IPS-15b (cell line): Measurements from ENCODE around the gene SESN1.

Experiments used
- H3K27me3 ChIP-seq: one replicate; pipeline ENCODE4 v1.6.1; 2013; ENCODE audit warnings: low read length; ENCODE audit not compliant: control insufficient read depth, insufficient read depth
- H3K36me3 ChIP-seq: one replicate; pipeline ENCODE4 v1.6.1; 2013; ENCODE audit warnings: low read length; ENCODE audit not compliant: control insufficient read depth, insufficient read depth
- H3K4me1 ChIP-seq: one replicate; pipeline ENCODE4 v1.6.1; 2013; ENCODE audit warnings: mild to moderate bottlenecking, low read length; ENCODE audit not compliant: control insufficient read depth, insufficient read depth
- H3K4me3 ChIP-seq: one replicate; pipeline ENCODE4 v1.5.1; 2013; ENCODE audit warnings: low read depth, low read length
- H3K9ac ChIP-seq: one replicate; pipeline ENCODE4 v1.6.1; 2013; ENCODE audit warnings: low read depth, mild to moderate bottlenecking, low read length
- H3K9me3 ChIP-seq: one replicate; pipeline ENCODE4 v1.6.1; 2013; ENCODE audit warnings: mild to moderate bottlenecking, low read length; ENCODE audit not compliant: control insufficient read depth, insufficient read depth

Gene SESN1

GRCh38 chr6:109075934-109076333, 18.7 kb downstream of the SESN1 start:
- Histone ChIP-seq H3K9me3 (no peaks in the 10 kb centered on the region), H3K36me3 (no peaks in the 10 kb centered on the region), H3K9ac (no peak overlapping the region), H3K4me1 (peaks cover 3% of the 10 kb centered on the region), H3K4me3 (no peak overlapping the region), H3K27me3 (no peaks in the 10 kb centered on the region)

GRCh38 chr6:109074133-109074415, 20.6 kb downstream of the SESN1 start:
- H3K4me1 ChIP-seq, result peaks cover 3% of the 10 kb centered on the region
- no peaks in the 10 kb centered on the region for H3K9me3 ChIP-seq
- H3K36me3 ChIP-seq, result no peaks in the 10 kb centered on the region
- H3K27me3 ChIP-seq, result no peaks in the 10 kb centered on the region
- no peak overlapping the region for H3K4me3 ChIP-seq
- no peak overlapping the region for H3K9ac ChIP-seq

GRCh38 chr6:109073344-109074132, 21.1 kb downstream of the SESN1 start:
- H3K9me3 ChIP-seq, result no peaks in the 10 kb centered on the region
- no peak overlapping the region for H3K9ac ChIP-seq
- H3K36me3 ChIP-seq, result no peaks in the 10 kb centered on the region
- peaks cover 3% of the 10 kb centered on the region for H3K4me1 ChIP-seq
- no peaks in the 10 kb centered on the region for H3K27me3 ChIP-seq
- no peak overlapping the region for H3K4me3 ChIP-seq

- H3K4me1 ChIP-seq, result peaks cover 3% of the 10 kb centered on the region
- no peaks in the 10 kb centered on the region for H3K9me3 ChIP-seq
- no peaks in the 10 kb centered on the region for H3K36me3 ChIP-seq
- no peak overlapping the region for H3K9ac ChIP-seq
- no peak overlapping the region for H3K4me3 ChIP-seq
- H3K27me3 ChIP-seq, result no peaks in the 10 kb centered on the region
Observed at GRCh38 chr6:109071125-109071917, 23.3 kb downstream of the SESN1 start.

GRCh38 chr6:109069746-109070145, 24.9 kb downstream of the SESN1 start:
- Histone ChIP-seq H3K4me3 (no peak overlapping the region), H3K9ac (no peak overlapping the region)

GRCh38 chr6:109062767-109063352, 31.8 kb downstream of the SESN1 start:
- Histone ChIP-seq H3K4me1 (peaks cover 6% of the 10 kb centered on the region), H3K9ac (no peak overlapping the region), H3K4me3 (no peak overlapping the region), H3K27me3 (no peaks in the 10 kb centered on the region), H3K36me3 (no peaks in the 10 kb centered on the region), H3K9me3 (no peaks in the 10 kb centered on the region)

More at GRCh38 chr6:109069746-109070145, 24.9 kb downstream of the SESN1 start:
- no peaks in the 10 kb centered on the region for H3K9me3 ChIP-seq
- peaks cover 3% of the 10 kb centered on the region for H3K4me1 ChIP-seq
- H3K36me3 ChIP-seq, result no peaks in the 10 kb centered on the region
- no peaks in the 10 kb centered on the region for H3K27me3 ChIP-seq

GRCh38 chr6:109062216-109062615, 32.4 kb downstream of the SESN1 start:
- Histone ChIP-seq H3K27me3 (no peaks in the 10 kb centered on the region), H3K4me3 (no peak overlapping the region), H3K36me3 (no peaks in the 10 kb centered on the region), H3K9me3 (no peaks in the 10 kb centered on the region), H3K9ac (no peak overlapping the region), H3K4me1 (peaks cover 6% of the 10 kb centered on the region)

- no peak overlapping the region for H3K9ac ChIP-seq
- H3K9me3 ChIP-seq, result no peaks in the 10 kb centered on the region
- H3K4me1 ChIP-seq, result peaks cover 6% of the 10 kb centered on the region
- H3K36me3 ChIP-seq, result no peaks in the 10 kb centered on the region
- H3K27me3 ChIP-seq, result no peaks in the 10 kb centered on the region
- H3K4me3 ChIP-seq, result no peak overlapping the region
Observed at GRCh38 chr6:109060571-109060970, 34.1 kb downstream of the SESN1 start.

GRCh38 chr6:109059571-109060021, 35.0 kb downstream of the SESN1 start:
- no peaks in the 10 kb centered on the region for H3K9me3 ChIP-seq
- no peak overlapping the region for H3K4me3 ChIP-seq
- peaks cover 6% of the 10 kb centered on the region for H3K4me1 ChIP-seq
- H3K36me3 ChIP-seq, result no peaks in the 10 kb centered on the region
- no peaks in the 10 kb centered on the region for H3K27me3 ChIP-seq
- no peak overlapping the region for H3K9ac ChIP-seq

- no peak overlapping the region for H3K4me3 ChIP-seq
- no peaks in the 10 kb centered on the region for H3K9me3 ChIP-seq
- H3K27me3 ChIP-seq, result no peaks in the 10 kb centered on the region
- peaks cover 6% of the 10 kb centered on the region for H3K4me1 ChIP-seq
- H3K9ac ChIP-seq, result no peak overlapping the region
- no peaks in the 10 kb centered on the region for H3K36me3 ChIP-seq
Observed at GRCh38 chr6:109059153-109059552, 35.5 kb downstream of the SESN1 start.

- Histone ChIP-seq H3K9ac (no peak overlapping the region), H3K4me1 (peaks cover 6% of the 10 kb centered on the region), H3K4me3 (no peak overlapping the region), H3K27me3 (no peaks in the 10 kb centered on the region), H3K36me3 (no peaks in the 10 kb centered on the region), H3K9me3 (no peaks in the 10 kb centered on the region)
Observed at GRCh38 chr6:109058620-109059019, 36.0 kb downstream of the SESN1 start.

GRCh38 chr6:109056661-109057060, 38.0 kb downstream of the SESN1 start:
- Histone ChIP-seq H3K9me3 (no peaks in the 10 kb centered on the region), H3K4me3 (no peak overlapping the region), H3K9ac (no peak overlapping the region), H3K27me3 (no peaks in the 10 kb centered on the region), H3K36me3 (no peaks in the 10 kb centered on the region), H3K4me1 (peaks cover 6% of the 10 kb centered on the region)
